ENCODE results near the gene SSH2.
"Not testable (repeated sequence)": the region's sequence is repeated elsewhere in the genome, so short reads cannot be mapped to it uniquely, and the experiment has no call there.

SSH2 gene

DNA sequence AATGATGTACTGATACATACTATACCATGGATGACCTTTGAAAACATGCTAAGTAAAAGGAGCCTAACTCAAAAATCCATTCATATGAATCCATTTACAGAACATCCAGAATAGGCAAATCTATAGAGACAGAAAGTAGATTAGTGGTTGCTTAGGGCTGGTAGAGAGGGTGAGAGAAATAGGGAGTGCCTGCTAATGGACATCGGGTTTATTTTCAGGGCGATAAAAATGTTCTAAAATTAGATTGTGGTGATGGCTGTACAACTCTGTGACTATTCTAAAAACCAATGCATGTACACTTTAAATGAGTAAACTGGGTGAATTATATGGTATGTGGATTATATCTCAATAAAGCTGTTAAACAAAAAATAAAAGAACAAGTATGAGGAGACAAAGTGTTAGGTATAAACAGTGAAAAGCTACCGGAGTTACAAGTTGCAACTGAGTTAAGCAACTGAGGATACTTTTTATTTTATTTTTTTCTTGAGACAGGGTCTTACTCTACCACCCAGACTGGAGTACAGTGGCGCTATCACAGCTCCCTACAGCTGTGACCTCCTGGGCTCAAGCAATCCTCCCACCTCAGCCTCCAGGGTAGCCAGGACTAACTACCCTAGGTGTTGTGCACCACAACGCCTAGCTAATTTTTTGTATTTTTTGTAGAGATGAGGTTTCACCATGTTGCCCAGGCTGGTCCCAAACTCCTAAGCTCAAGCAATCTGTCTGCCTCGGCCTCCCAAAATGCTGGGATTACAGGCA is 231.8 kb downstream of the SSH2 start:
- DNase-seq = no peak

DNA sequence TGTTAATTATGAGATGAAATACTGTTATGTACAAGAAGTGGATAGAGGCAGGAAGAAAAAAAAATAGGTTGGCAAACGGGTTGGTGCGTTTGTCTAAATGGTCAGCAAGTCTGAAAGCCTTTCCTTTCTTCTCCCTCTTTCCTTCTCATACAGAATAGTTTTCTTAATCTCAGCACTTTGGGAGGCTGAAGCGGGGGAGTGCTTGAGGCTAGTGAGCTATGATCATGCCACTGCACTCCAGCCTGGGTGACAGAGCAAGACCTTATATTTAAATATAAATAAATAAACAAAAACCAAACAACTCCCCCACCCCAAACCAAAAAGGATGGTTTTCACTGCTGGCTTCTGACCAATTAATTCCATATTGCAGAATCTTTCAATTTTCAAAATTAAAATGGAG is 232.7 kb downstream of the SSH2 start:
- DNase-seq = no peak

DNA sequence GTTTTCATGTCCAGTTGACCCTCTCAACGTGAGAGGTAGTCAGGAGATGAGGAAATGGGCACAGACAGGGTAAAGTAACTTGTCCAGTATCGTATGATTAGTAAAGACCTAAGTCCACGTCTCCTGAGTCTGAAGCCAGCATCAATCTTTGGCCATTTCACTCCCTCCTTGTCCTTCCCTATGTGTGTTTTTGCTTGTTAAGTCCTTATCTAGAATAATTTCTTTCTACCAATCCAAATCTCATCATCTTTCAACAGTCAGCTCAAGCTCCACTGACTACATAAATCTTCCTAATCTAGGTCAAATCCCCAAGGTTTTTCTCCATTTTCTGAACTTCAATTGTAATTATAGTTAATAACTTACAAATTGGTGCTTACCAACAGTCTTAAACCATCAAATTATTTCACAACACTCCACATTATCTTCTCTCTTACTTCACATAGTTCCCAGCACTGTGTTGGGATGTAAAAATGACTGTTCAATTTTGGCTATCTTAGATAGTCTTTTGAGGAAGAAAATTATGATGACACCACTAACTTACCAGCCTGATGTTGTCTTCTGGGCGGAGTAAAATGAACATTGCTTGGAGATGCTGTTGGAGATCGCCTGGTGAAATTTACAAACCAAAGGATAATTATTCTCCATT is 235.0 kb downstream of the SSH2 start:
- no peak for DNase-seq

DNA sequence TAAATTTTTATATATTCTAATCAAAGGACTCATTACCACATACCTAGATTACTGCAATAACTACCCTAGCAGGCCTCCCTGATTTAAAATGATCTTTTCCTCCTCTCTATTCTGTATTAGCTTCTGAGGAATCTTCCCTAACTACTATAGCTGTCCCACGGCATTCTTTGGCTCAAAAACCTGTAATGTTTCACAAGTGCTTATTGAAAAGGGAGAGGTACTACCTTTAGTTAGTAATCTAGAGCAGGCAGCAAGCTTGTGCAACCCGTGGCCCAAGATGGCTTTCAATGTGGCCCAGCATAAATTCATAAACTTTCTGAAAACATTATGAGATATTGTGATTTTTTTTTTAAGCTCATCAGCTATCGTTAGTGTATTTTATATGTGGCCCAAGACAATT is 236.3 kb downstream of the SSH2 start:
- no peak for DNase-seq

DNA sequence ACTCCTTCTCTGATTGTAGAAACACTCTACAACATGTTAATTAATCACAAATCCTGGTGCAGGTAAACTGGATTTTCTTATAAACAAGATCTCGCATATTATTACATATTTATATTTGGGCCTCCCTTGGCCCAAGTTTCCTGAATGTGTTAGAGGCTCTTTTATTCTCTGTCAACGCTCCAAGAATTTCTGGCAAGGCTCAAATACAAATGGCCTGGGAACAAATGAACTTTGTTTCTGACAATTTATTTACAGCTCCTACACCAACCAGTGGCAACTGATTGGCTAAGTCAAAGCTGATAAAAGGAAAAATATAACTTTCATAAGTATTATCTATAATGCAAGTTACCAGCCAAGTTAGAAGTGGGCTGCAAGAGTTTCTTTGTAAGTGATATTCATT is 242.4 kb downstream of the SSH2 start:
- no peak for DNase-seq

DNA sequence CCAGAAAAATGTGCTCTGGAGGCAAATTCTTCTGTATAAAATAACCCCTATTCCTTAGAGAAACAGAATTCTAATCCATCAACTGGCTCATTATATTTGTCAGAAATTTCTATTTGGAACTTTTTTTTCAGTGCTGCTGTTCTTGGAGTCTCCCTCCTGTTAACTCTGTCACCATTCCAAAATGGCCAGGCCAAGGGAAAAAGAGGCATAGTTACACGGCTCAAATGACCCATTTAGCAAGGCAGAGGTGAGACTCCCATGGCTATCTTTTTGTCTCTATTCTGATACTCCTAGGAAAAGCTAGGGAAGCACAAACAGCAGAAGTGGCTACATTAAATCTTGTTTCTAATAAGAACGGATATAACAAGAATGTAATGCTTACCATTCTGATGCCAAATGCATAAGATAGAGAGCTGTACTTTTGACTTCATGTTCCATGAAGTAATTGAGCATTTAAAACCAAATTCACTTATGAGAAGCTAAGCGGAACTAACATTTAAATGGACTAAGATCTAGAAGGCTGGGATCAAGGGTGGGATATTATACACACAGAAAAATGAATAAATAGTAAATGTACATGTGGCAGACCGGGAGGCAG is 242.9 kb downstream of the SSH2 start:
- no peak for DNase-seq

DNA sequence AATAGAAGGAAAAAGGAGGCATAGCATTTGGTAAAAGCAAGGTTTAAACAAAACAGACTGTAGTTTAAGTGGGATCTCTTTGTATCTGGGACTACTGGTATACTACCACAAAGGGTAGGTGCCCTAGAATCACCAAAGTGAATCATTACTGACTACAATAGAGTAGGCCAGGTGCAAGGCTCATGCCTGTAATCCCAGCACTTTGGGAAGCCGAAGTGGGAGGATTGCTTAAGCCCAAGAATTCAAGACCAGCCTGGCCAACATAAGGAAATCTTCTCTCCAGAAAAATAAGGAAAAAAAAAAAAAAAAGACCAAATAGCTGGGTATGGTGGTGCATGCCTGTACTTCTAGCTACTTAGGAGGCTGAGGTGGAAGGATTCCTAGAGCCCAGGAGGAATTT is 246.5 kb downstream of the SSH2 start:
- DNase-seq = no peak

DNA sequence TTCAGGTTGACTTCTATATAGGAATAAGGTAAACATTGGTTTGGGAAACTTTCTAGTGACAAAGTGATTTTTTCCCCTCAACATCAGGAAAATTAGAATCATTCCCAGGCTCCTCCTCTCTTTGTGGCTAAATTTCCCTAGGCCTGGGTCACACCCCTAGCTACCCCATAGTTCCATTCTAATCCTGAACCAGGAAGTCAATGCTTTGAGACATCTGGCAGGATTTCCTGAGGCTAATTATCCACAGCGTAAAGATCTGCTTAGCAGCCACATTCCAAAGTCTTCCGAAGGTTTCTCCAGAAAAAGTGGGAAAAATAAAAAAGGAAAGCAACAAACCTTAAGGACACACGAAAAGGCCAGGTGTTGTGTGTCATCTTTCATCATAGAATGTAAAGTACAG is 247.0 kb downstream of the SSH2 start:
- DNase-seq = no peak

DNA sequence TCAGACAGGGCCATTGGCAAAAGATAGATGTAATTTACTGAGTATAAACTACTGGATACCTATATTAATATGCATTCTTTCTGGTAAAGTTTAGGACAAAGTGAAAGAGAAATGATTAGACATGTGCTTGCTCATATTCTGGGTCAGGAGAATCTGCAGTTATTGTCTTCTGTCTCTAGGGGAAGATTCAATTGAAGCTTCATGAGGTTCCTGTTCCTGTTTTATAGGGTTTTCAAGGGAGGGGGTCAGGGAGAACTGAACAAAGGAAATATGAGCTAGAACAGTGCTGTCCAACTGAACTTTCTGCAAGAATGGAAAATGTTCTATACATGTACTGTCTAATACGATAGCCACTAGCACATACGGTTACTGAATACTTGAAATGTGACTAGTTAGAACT is 248.0 kb downstream of the SSH2 start:
- DNase-seq = no peak

DNA sequence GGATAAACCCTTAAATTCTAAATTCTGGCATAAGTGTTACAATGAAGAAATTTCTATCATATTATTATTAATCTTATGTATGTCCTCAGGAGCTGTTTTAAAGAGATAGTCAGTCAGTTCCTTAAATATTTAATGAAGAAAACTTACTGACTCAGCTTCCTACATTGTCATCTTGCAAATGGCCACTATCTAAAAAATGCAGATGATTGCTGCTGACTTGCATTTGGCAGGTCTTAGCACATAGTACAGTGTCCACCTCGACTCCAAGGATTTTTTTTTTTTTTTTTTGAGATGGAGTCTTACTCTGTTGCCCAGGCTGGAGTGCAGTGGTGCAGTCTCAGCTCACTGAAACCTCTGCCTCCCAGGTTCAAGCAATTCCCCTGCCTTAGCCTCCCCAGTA is 252.2 kb downstream of the SSH2 start:
- no peak for DNase-seq

DNA sequence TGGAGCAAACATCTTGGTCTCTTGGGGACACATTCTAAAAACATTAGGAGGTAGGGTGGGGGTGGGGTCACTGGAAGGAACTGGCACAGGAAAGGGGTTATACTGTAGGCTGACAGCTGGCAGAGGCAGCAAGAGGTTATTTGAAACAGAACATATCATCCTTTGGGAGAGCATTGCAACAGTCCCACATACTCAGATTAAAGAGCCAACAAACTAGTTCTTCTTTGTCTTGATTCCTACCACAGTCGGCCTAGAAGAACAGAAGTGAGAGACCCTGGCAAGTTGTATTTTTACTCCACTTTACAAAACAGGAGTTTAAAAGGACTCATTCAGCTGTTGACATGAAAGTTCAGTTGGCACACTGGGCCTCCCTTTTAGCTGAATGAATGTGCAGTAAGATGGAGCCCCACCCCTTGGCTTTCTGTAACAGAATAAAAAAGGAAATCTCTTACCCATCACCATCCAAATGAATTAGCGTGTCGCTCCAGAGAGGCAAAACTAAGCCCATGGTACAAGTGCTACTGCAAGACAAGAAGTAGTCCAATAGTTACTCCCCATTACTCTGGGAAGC is 252.7 kb downstream of the SSH2 start:
- DNase-seq = no peak

DNA sequence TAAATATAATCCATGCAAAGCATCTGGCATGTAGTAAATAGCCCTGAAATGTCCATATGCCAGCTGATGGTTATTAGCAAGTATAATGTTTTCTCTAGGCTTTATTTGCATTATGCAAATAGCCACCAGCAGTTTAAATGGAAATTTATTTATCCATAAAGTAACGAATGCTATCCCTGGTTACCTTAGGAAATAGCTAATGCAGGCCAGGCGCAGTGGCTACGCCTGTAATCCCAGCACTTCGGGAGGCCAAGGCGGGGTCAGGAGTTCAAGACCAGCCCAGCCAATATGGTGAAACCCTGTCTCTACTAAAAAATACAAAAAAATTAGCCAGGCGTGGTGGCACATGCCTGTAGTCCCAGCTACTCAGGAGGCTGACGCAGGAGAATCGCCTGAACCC is 254.1 kb downstream of the SSH2 start:
- not testable (repeated sequence) for DNase-seq

DNA sequence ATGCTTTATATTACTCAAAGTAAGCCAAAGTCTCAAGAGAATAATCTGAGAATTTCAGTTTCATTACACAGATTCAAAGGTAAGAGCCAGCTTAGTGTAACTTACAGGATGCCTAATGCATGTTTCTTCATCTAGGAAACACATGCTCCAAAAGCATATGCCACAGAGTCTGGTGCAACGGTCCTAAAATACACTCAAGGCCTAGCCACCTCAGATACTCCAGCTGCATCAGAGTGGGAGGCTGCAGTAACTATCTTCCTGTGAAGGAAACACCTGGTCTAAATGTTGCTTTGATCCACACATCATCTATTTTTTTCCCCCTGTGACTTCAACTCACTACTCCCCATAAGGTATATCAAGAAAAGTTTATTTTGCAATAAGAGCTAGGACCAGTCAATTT is 255.7 kb downstream of the SSH2 start:
- DNase-seq = no peak

DNA sequence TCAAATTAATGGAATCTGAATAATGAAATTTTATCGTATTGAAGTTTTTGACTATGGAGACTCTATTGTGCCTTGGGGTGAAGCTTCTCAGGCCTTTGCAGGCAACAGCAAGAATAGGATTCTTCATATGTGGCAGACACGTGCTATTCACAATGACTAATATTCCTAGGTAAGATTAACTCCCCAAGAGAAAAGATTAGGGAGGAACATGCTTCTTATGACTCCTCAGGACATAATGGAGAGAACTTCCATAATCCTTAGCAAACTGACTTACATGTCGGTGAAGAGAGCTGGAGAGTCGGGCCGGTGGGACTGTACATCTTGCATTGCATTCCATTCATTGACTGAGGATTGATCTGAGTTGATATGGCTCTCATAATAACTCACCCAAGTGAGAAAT is 258.4 kb downstream of the SSH2 start:
- DNase-seq = no peak

DNA sequence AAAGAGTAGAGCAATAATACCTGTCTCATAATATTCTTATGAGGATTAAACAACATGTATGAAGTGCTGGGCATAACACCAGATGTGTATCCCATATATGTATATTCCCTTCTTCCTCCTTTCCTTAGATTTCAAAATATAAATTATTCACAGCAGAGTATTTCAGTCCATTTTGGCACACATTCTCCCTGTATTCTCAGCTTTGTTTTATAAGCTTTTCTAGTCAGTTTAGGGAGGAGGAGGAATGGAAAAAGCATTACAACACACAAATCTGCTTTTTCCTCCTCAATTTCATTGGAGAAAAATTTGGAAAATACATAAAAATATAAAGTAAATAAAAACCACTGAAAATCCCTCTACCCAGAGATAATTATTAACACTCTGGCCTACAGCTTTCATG is 260.8 kb downstream of the SSH2 start:
- no peak for DNase-seq

DNA sequence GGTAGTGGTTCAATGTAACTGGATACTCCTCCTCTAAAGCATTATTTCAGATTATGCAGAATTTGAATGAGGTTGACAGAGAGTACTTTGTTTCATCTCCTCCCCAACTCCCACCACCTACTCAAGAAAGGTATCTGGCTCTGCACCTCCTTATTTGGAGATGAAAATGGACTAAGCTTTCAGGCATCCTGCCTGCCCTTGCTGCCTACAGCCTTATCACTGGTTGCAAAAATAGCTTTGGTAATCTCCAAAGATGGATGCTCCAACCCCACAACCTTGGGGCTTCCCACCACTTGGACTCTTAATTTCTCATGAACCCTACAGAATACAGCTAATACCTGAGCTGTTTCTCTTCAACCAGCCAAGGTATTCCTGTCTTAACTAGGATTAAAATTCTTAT is 262.1 kb downstream of the SSH2 start:
- no peak for DNase-seq

DNA sequence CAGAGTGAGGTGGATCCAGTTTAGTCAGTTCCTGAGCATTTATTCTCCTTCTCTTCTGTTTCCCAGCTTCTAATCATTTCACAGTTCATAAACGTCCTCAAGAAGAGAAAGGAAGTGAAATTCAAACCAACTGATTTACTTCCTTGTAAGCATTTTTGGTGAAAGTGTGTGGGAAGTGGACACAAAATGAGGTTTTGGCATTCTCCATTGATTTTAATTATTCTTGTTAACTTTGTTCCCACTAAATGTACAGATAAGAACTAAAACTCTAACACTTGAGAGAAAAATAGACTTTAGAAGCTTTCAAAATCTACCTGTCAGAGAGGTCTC is 264.6 kb downstream of the SSH2 start:
- no peak for DNase-seq

DNA sequence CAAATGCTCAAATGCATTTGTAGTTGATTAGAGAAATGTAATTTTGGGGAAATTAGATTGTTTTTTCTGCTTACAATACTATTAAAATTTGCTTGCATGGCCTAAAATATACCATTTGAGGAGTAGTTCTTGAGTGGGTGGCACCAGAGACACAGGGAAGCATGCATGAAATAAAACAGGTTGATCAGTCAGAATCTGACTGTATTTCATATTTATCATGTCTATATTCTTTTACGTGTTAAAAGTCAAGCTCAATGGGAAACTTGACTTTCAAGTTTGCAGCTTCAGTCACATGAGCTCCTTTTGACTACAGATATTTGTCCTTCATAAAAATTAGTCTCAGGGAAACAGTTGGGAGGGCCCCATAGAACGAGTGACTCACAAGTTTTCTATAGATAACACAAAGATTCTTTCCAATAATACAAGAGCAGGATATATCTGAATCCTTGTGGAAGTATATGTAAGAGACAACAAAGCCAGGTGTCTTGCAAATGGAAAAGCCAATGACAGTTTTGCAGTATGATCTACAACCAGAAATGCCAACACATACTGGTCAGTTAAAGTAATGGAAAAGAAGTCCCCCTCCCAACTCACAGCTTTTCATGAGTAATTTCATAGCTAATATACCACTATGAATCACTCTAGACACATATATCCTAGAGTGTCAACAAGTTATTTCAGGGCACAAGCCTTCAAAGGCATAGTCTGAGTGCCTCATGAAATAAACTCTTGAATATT is 265.1 kb downstream of the SSH2 start:
- no peak for DNase-seq

DNA sequence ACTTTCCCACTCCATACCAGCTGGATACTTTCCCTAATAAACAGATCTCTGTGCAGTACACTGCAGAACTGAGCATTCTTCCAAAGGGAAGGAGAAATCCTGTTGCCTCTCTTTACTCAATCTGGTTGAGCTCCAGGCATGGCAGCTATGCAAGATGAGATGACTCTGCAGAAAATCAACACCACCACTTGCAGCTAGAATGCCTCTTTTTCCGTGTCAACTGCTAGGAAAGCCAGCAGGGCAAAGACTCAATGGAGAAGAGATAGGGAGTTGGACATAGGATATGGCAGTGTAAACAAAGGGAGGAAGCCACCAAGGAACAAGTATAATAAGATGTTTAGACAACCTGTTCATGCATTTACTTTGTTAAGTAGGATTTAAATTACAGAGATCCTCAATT is 266.9 kb downstream of the SSH2 start:
- DNase-seq = no peak

DNA sequence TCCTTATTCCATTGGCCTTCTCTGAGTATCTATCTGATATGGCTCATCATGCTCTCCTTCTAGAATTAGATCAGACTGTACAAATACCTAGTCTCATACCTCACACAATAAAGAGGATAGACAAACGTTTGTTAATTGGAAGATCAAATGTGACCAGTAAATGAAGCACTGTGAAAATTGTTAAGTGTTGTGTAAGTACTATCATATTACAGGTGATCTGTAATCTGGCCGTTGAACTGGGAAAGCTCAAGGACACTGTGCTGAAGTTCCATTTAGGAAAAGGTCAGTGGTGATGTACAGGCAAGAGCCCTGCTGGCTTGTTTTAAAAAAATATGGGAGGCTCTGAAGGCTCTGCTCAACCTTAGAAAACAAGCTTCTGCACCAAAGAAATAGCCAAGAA is 268.8 kb downstream of the SSH2 start:
- DNase-seq = no peak

DNA sequence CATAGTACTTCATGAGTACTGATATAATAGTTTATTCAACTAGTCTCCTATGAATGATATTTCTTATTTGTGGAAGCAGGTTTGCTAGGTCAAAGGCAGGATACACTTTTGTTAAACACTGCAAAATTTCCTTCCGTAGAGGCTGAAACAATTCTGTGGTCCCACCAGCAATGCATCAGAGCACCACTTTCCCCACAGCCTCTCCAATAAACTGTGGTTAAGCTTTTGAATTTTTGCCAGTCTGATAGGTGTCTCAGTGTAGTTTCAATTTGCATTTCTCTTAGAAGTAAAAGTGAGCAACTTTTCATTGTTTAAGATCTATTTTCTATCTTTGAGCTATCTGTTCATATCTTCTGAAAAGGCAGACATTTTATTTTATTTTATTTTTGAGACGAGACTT is 270.9 kb downstream of the SSH2 start:
- no peak for DNase-seq

DNA sequence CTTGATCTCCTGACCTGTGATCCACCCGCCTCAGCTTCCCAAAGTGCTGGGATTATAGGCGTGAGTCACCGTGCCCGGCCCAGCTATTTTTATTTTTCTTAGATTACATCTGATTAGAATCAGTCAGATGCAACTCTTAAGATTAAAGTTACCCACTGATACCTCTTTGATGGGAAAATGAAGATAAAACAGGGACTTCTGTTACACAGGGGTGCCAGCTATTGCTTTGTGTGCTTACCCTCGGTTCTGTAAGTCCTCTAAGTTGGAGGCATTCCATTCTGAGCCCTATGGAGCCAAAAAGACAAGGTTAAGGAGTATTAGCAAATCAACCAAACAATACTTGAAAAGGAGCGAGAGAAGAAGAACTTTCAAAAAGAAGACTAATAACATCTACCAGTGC is 274.7 kb downstream of the SSH2 start:
- no peak for DNase-seq

DNA sequence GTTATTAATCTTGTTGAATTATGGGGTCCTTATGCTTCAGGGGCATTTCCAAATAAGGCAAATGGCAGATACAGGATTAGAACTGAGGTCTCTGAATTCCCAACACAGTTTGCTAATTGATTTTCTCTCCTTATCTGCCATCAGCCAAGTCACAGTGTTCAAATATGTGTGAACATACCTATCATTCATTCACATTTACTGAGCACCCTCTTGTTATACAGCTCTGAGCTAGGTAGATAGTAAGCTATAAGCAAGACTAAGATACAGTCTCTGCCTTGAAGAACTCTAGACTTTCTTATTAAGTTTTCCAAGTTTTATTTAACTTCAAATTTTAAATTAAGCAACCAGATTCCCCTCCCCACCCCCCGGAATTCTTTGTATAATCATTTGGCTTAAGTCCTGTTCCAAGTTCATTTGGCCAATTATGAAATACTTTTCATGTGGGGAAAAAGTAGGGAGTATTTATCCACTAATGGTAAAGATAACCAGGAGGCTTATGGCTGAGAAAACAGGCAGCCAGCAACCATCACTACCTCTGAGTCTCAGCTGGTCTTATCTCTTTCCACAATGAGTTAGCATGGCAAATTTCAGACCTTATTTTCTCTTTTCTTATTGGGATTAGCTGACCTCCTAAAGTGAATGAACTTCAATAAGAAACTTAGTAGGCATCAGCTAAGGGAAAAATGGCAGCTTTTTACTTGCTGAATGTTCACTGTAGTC is 275.9 kb downstream of the SSH2 start:
- no peak for DNase-seq
